ENCODE data around the gene KRTAP2-2. TPM values are rescaled to one million over a fixed set of nuclear protein-coding genes. Genes with fewer than 3 reads are reported as not detected.

KRTAP2-2 gene
- total RNA-seq, 1 donor from 2014 or later, result not detected

GRCh38 chr17:41013606-41014005 lies 41.4 kb downstream of the KRTAP2-2 start:
- Histone ChIP-seq H3K4me3 (no peak overlapping the region), H3K36me3 (no peaks in the 10 kb centered on the region), H3K4me1 (no peaks in the 10 kb centered on the region), H3K27ac (no peak overlapping the region), H3K9me3 (no peaks in the 10 kb centered on the region), H3K27me3 (no peaks in the 10 kb centered on the region)
- intact Hi-C loops (cut with DNase I), result no loop called here
- no peak for DNase-seq (ENCODE audit: low spot score in 2 of 2)
- TF ChIP-seq CTCF (IDR thresholded peaks at IDR 0.05), result no peak

- intact Hi-C loops (cut with DNase I), result no loop called here
- Histone ChIP-seq H3K4me1 (no peaks in the 10 kb centered on the region), H3K9me3 (no peaks in the 10 kb centered on the region), H3K27me3 (no peaks in the 10 kb centered on the region), H3K4me3 (no peak overlapping the region), H3K27ac (no peak overlapping the region), H3K36me3 (no peaks in the 10 kb centered on the region)
- no peak for TF ChIP-seq CTCF (IDR thresholded peaks at IDR 0.05)
- DNase-seq (ENCODE audit: low spot score in 2 of 2), result no peak
Observed at GRCh38 chr17:41013181-41013580, 41.8 kb downstream of the KRTAP2-2 start.

- no peak for DNase-seq (ENCODE audit: low spot score in 2 of 2)
- Histone ChIP-seq H3K9me3 (no peaks in the 10 kb centered on the region), H3K27ac (no peak overlapping the region), H3K27me3 (no peaks in the 10 kb centered on the region), H3K4me1 (no peaks in the 10 kb centered on the region), H3K4me3 (no peak overlapping the region), H3K36me3 (no peaks in the 10 kb centered on the region)
- TF ChIP-seq CTCF (IDR thresholded peaks at IDR 0.05), result no peak
- intact Hi-C loops (cut with DNase I), result no loop called here
Observed at GRCh38 chr17:41012326-41013120, 42.5 kb downstream of the KRTAP2-2 start.

GRCh38 chr17:41010441-41010840 lies 44.6 kb downstream of the KRTAP2-2 start:
- Histone ChIP-seq H3K27ac (no peak overlapping the region), H3K9me3 (no peaks in the 10 kb centered on the region), H3K4me1 (no peaks in the 10 kb centered on the region), H3K27me3 (no peaks in the 10 kb centered on the region), H3K4me3 (no peak overlapping the region), H3K36me3 (no peaks in the 10 kb centered on the region)
- no peak for TF ChIP-seq CTCF (IDR thresholded peaks at IDR 0.05)
- no peak for DNase-seq (ENCODE audit: low spot score in 2 of 2)
- intact Hi-C loops (cut with DNase I), result no loop called here

- Histone ChIP-seq H3K27ac (no peak overlapping the region), H3K36me3 (no peaks in the 10 kb centered on the region), H3K4me3 (no peak overlapping the region), H3K9me3 (no peaks in the 10 kb centered on the region), H3K4me1 (no peaks in the 10 kb centered on the region), H3K27me3 (no peaks in the 10 kb centered on the region)
- no peak for TF ChIP-seq CTCF (IDR thresholded peaks at IDR 0.05)
- intact Hi-C loops (cut with DNase I), result no loop called here
- DNase-seq (ENCODE audit: low spot score in 2 of 2), result no peak
Observed at GRCh38 chr17:41009936-41010335, 45.1 kb downstream of the KRTAP2-2 start.

Measured in ascending aorta (tissue), 2 donors.